ENCODE results near the gene C11orf98. TPM values are rescaled to one million over a fixed set of nuclear protein-coding genes. Genes with fewer than 3 reads are reported as not detected.

C11orf98 gene
- total and polyA plus RNA-seq, 2 of the 13 experiments (the other 11 are each of a cell fraction or from before 2014, with no cell fraction given) = 30.4 to 91.8 TPM

- TF ChIP-seq MEIS2 (CRISPR knock-in tag; IDR thresholded peaks at IDR 0.05) = 0 out of 2 replicates have a peak, but pooled peaks have one; percentile 39
- no peak for TF ChIP-seq SOX6 (IDR thresholded peaks at IDR 0.05)
- 0 out of 2 replicates have a peak, but pooled peaks have one; percentile 15 for TF ChIP-seq SOX6 (CRISPR knock-in tag; IDR thresholded peaks at IDR 0.05)
- TF ChIP-seq JARID2 (CRISPR knock-in tag; IDR thresholded peaks at IDR 0.05; ENCODE audit: insufficient replicate concordance) = no peak
- peak; percentile 57 for TF ChIP-seq PATZ1 (CRISPR knock-in tag; IDR thresholded peaks at IDR 0.05)
- no peak for TF ChIP-seq FOXO1 (CRISPR knock-in tag; IDR thresholded peaks at IDR 0.05)
- peak; percentile 59; the same call in 1 of the 2 replicates for TF ChIP-seq GATAD1 (CRISPR knock-in tag; IDR thresholded peaks at IDR 0.05)
- TF ChIP-seq IRF2 (CRISPR knock-in tag; IDR thresholded peaks at IDR 0.05) = peak; percentile 45; the same call in 1 of the 2 replicates
- TF ChIP-seq RARA (CRISPR knock-in tag; IDR thresholded peaks at IDR 0.05) = 0 out of 2 replicates have a peak, but pooled peaks have one; percentile 15
- TF ChIP-seq RNF2 (conservative IDR thresholded peaks at IDR 0.05; ENCODE audit: low read depth) = no peak
- peak; percentile 54; the same call in 1 of the 2 replicates for TF ChIP-seq ZNF605 (CRISPR knock-in tag; IDR thresholded peaks at IDR 0.05)
- 0 out of 2 replicates have a peak, but pooled peaks have one; percentile 25 for TF ChIP-seq HDAC2 (CRISPR knock-in tag; IDR thresholded peaks at IDR 0.05)
- TF ChIP-seq SIX1 (CRISPR knock-in tag; IDR thresholded peaks at IDR 0.05; ENCODE audit: borderline replicate concordance) = no peak
- TF ChIP-seq CTCF (CRISPR knock-in tag; IDR thresholded peaks at IDR 0.05) = peak; percentile 88
- no peak for TF ChIP-seq FOXC1 (CRISPR knock-in tag; IDR thresholded peaks at IDR 0.05; ENCODE audit: borderline replicate concordance)
- TF ChIP-seq KAT8 (CRISPR knock-in tag; IDR thresholded peaks at IDR 0.05) = peak; percentile 49
- TF ChIP-seq SNAPC5 (CRISPR knock-in tag; IDR thresholded peaks at IDR 0.05; ENCODE audit: borderline replicate concordance) = no peak
- TF ChIP-seq POLR2A (IDR thresholded peaks at IDR 0.05; ENCODE audit: insufficient read depth in 1 of 2, low read depth in 2 of 2, low read length in 2 of 2) = 0 out of 4 replicates have a peak, but pooled peaks of 1 of the 2 experiments have one; percentile 39
- TF ChIP-seq MED1 (CRISPR knock-in tag; IDR thresholded peaks at IDR 0.05) = peak; percentile 41; the same call in 1 of the 2 replicates
- 0 out of 2 replicates have a peak, but pooled peaks have one; percentile 33 for TF ChIP-seq RXRB (CRISPR knock-in tag; IDR thresholded peaks at IDR 0.05; ENCODE audit: borderline replicate concordance)
- TF ChIP-seq HOXA5 (CRISPR knock-in tag; IDR thresholded peaks at IDR 0.05) = 0 out of 2 replicates have a peak, but pooled peaks have one; percentile 60
- TF ChIP-seq ZNF530 (CRISPR knock-in tag; IDR thresholded peaks at IDR 0.05; ENCODE audit: low read depth) = no peak
- peak; percentile 15; the same call in 1 of the 2 replicates for TF ChIP-seq DRAP1 (CRISPR knock-in tag; IDR thresholded peaks at IDR 0.05)
- peak; percentile 85 for TF ChIP-seq BCL6 (CRISPR knock-in tag; IDR thresholded peaks at IDR 0.05)
- 0 out of 2 replicates have a peak, but pooled peaks have one; percentile 24 for TF ChIP-seq MTERF4 (CRISPR knock-in tag; IDR thresholded peaks at IDR 0.05)
- no peak for TF ChIP-seq NFIC (IDR thresholded peaks at IDR 0.05; ENCODE audit: low read length)
- TF ChIP-seq MYC (CRISPR knock-in tag; IDR thresholded peaks at IDR 0.05; ENCODE audit: borderline replicate concordance) = 0 out of 2 replicates have a peak, but pooled peaks have one; percentile 15
- 0 out of 2 replicates have a peak, but pooled peaks have one; percentile 42 for TF ChIP-seq HOXD1 (CRISPR knock-in tag; IDR thresholded peaks at IDR 0.05)
- peak; percentile 44; the same call in 1 of the 2 replicates for TF ChIP-seq ZFY (CRISPR knock-in tag; IDR thresholded peaks at IDR 0.05)
Measured at GRCh38 chr11:62680825-62681240, 15.8 kb upstream of the C11orf98 start (continued).

Data from HepG2 (cell line).